ENCODE data around the gene CCT4. TPM values are rescaled to one million over a fixed set of nuclear protein-coding genes. Genes with fewer than 3 reads are reported as not detected.

Gene CCT4
- 152 TPM for total RNA-seq

GRCh38 chr2:61888267-61889055 is at the start of gene CCT4:
Gene CCT4, minus strand, starts transcription at chr2:61888656. Its CDS starts 149 bp downstream, at chr2:61888507.

DNA sequence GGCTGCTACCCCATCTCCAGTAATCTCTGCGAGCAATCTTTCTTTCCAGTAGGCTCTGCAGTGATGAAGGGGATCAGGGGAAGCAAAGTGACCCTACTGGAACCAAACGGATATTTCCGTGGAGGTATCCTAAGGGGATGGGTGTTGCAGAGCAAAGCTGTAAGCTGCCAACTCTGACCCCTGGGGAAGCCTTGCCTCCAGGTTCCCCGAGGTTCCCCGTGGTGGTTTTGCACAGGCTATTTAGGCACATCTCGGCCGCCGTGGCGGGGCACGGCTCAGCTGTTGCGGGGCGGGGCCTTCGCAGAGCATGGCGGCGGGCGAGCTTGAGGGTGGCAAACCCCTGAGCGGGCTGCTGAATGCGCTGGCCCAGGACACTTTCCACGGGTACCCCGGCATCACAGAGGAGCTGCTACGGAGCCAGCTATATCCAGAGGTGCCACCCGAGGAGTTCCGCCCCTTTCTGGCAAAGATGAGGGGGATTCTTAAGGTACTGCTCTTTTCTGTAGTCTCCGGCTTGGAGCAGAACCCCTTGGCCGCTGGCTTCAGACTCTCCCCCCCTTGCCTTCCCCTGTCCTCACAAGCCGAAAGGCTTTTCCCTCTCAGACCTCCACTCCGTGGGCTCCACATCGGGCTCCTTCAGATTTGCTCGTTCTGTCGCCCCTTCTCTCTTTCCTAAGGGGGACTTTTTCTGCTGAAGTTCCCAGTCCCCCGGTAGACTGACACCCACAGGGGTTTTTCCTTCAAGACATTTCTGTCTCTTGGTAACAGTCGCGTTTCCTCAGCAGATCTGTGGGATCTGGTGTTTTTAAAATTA is 17.1 kb upstream of the CCT4 start, which contains the start of gene COMMD1:
Gene COMMD1, plus strand, starts transcription at position 303 of the 814 bp plus-strand sequence. Its CDS starts 5 bp downstream, at position 308.

DNA sequence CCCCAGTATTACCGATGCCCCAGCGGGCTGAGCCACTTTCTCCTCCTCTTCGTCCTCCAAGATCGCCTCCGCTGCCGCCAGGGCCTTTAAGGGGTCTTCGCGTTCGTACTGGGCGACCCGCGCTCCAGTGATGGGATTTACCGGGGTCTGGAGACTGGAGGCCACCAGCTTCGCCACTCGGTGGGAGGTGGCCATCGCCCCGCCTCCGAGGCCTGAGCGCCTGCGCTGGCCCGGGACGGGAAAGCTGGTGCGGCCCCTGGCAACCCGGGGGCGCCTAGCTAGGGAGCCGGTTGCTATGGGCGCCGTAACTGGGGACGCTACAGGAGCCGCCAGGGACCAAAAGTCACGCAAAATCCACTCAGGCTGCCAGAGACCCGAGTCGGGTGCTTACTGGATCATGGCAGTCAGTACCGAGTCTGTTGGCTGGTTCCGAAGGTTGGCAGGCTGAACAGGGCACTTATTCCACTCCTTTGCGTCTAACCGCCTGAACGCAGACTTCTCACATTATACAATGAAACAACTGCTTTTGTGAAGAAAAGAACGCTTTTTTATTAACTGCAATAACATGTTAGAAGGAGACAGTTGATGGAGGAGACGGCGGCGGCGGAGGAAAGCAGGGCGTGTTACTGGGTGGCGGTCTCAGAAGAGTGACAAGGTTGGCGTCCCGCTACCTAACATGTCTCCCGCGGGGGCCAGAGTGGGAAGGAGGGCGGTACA is 34.5 kb downstream of the CCT4 start, which contains the start of gene FAM161A:
Gene FAM161A, minus strand, starts transcription at position 214 of the 717 bp plus-strand sequence. Its CDS starts 19 bp downstream, at position 195.

Small RNA genes within 50 kb of the gene (small RNA-seq; reads per million reads assigned to genes)
- not detected for gene RF00019

Other genes with a start within 250 kb of the CCT4 start
- 26.5 TPM for gene FAM161A, start 34.6 kb downstream of the CCT4 start, total RNA-seq
- 51.9 TPM for gene COMMD1, start 17.0 kb upstream of the CCT4 start, total RNA-seq

Measured in diencephalon (tissue), 1 donor.